PC-3 (cell line): ENCODE measurements around the gene RFK. TPM values are rescaled to one million over a fixed set of nuclear protein-coding genes. Genes with fewer than 3 reads are reported as not detected.

ENCODE experiments used
- ATAC-seq: fragments of 200-7000 bp; cut with Tn5 transposase; 2 replicates; pipeline ENCODE4 v1.9.1; 2020; ENCODE audit warnings: mild to moderate bottlenecking, moderate library complexity
- BruUV-seq: library from RNA; stranded (reverse); fragments of 400-500 nt; replicated peaks from 2 replicates; lab custom pipeline; 2021; lab: Mats Ljungman, UMichigan
- CTCF ChIA-PET: fragments of 300-600 bp; sonication (Branson Sonifier 250); formaldehyde crosslinking; loops from one replicate; lab custom pipeline; 2022; ENCODE audit warnings: antibody characterized with exemption; lab: Charles Lee
- POLR2A ChIA-PET: fragments of 300-600 bp; sonication (Branson Sonifier 250); formaldehyde crosslinking; loops from one replicate; lab custom pipeline; 2022; ENCODE audit warnings: antibody characterized with exemption; ENCODE audit not compliant: unreplicated experiment; lab: Charles Lee
- DNase-seq: peaks from one replicate; pipeline ENCODE4 v3.0.0-alpha.2; 2015
- H2AFZ ChIP-seq: fragments of 300-600 bp; sonication (generic); 2 replicates; pipeline ENCODE4 v1.6.0; 2016; ENCODE audit warnings: antibody characterized with exemption, low read length
- H3F3A ChIP-seq: fragments of 300-600 bp; sonication (generic); one replicate; pipeline ENCODE4 v1.6.0; 2017; ENCODE audit warnings: antibody characterized with exemption, low read length, control low read depth, mild to moderate bottlenecking; ENCODE audit not compliant: unreplicated experiment
- H3K27ac ChIP-seq: fragments of 300-600 bp; sonication (generic); 2 replicates; pipeline ENCODE4 v1.5.1; 2016; ENCODE audit warnings: mild to moderate bottlenecking, low read length
- H3K27me3 ChIP-seq: fragments of 300-600 bp; sonication (generic); 2 replicates; pipeline ENCODE4 v1.6.1; 2016; ENCODE audit warnings: low read length, mixed read lengths
- H3K36me3 ChIP-seq: fragments of 300-600 bp; sonication (generic); 2 replicates; pipeline ENCODE4 v1.6.1; 2016; ENCODE audit warnings: low read depth, mixed run types, low read length, mixed read lengths
- H3K4me1 ChIP-seq: fragments of 300-600 bp; sonication (generic); 2 replicates; pipeline ENCODE4 v1.5.1; 2016; ENCODE audit warnings: low read length; ENCODE audit not compliant: insufficient read depth
- H3K4me2 ChIP-seq: fragments of 300-600 bp; sonication (generic); 2 replicates; pipeline ENCODE4 v1.6.0; 2016; ENCODE audit warnings: low read length
- H3K4me3 ChIP-seq: fragments of 300-600 bp; sonication (generic); 2 replicates; pipeline ENCODE4 v1.5.1; 2016; ENCODE audit warnings: mild to moderate bottlenecking, low read length, mixed read lengths
- H3K79me2 ChIP-seq: fragments of 300-600 bp; sonication (generic); 2 replicates; pipeline ENCODE4 v1.6.1; 2017; ENCODE audit warnings: low read length, mixed read lengths
- H3K9ac ChIP-seq: fragments of 300-600 bp; sonication (generic); 2 replicates; pipeline ENCODE4 v1.6.0; 2016; ENCODE audit warnings: mild to moderate bottlenecking, low read length
- H3K9me2 ChIP-seq: fragments of 300-600 bp; sonication (generic); replicated peaks from 2 replicates; pipeline ENCODE4 v1.6.1; 2016; ENCODE audit warnings: mixed run types, low read length, mixed read lengths
- H3K9me3 ChIP-seq: fragments of 300-600 bp; sonication (generic); 2 replicates; pipeline ENCODE4 v1.6.1; 2016; ENCODE audit warnings: low read length, mixed read lengths
- H4K20me1 ChIP-seq: fragments of 300-600 bp; sonication (generic); 2 replicates; pipeline ENCODE4 v1.6.1; 2016; ENCODE audit warnings: low read length, mixed read lengths
- EZH2 ChIP-seq: fragments of 300-600 bp; sonication (generic); IDR thresholded peaks from one replicate; pipeline ENCODE4 v1.6.1; 2017; ENCODE audit warnings: antibody characterized with exemption, mild to moderate bottlenecking, low read length; ENCODE audit not compliant: unreplicated experiment
- EZH2phosphoT487 ChIP-seq: fragments of 300-600 bp; sonication (generic); IDR thresholded peaks from 2 replicates; pipeline ENCODE4 v1.6.1; 2018; ENCODE audit warnings: mild to moderate bottlenecking, antibody characterized with exemption, low read length, borderline replicate concordance
- intact Hi-C: fragments of 100-400 bp; cut with micrococcal nuclease; formaldehyde crosslinking; loops from 2 replicates; pipeline ENCODE4 v1.9.0; 2023
- total RNA-seq: library from RNA; depleted of rRNA; stranded (reverse); fragments of >200 nt; gene quantifications from 2 replicates; pipeline ENCODE4 v1.2.3, GENCODE V29; 2014
- TF ChIP-seq, protein P1 (sequence below): fragments of 300-600 bp; sonication (generic); conservative IDR thresholded peaks from 2 replicates; pipeline ENCODE4 v1.5.1; 2017; ENCODE audit warnings: antibody characterized with exemption, low read depth, mild to moderate bottlenecking, low read length

Gene RFK
- total RNA-seq, 1 experiment from 2014 or later = 8.1 TPM

DNA sequence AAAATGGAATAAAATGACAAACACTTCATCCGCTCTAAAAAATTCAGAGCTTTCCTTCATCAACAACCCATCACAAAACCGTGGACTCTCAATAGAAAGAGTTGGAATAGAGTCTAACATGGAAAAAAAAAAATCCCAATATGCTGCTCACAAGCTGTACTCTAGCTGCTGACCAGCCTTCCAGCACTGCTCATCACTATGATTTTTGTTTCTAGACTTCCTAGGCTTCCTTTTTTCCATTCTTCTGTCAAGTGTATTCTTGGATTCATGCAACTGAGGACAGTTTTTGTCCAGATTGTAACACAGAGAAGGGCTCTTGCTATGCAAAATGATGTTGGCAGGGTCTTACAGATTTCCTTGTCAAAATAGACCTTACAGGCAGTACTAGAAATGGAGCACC is 34.5 kb downstream of the RFK start:
- no peaks in the 10 kb centered on the region for H3K9me2 ChIP-seq
- H3K4me1 ChIP-seq = no peaks in the 10 kb centered on the region
- no peak overlapping the region for H3K4me3 ChIP-seq
- no peaks in the 10 kb centered on the region for H3F3A ChIP-seq
- DNase-seq (no peak), ATAC-seq (no peak)
- no peaks in the 10 kb centered on the region for H3K27me3 ChIP-seq
- no TSS peak for BruUV-seq
- H3K79me2 ChIP-seq = no peaks in the 10 kb centered on the region
- no peaks in the 10 kb centered on the region for H4K20me1 ChIP-seq
- ChIA-PET CTCF (no interaction called here), POLR2A (no interaction called here)
- no peak overlapping the region for H3K4me2 ChIP-seq
- no peak overlapping the region for H2AFZ ChIP-seq
- TF ChIP-seq EZH2phosphoT487 (no peak), EZH2 (no peak)
- TF ChIP-seq, protein P1, sequence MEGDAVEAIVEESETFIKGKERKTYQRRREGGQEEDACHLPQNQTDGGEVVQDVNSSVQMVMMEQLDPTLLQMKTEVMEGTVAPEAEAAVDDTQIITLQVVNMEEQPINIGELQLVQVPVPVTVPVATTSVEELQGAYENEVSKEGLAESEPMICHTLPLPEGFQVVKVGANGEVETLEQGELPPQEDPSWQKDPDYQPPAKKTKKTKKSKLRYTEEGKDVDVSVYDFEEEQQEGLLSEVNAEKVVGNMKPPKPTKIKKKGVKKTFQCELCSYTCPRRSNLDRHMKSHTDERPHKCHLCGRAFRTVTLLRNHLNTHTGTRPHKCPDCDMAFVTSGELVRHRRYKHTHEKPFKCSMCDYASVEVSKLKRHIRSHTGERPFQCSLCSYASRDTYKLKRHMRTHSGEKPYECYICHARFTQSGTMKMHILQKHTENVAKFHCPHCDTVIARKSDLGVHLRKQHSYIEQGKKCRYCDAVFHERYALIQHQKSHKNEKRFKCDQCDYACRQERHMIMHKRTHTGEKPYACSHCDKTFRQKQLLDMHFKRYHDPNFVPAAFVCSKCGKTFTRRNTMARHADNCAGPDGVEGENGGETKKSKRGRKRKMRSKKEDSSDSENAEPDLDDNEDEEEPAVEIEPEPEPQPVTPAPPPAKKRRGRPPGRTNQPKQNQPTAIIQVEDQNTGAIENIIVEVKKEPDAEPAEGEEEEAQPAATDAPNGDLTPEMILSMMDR = no peak
- no peaks in the 10 kb centered on the region for H3K36me3 ChIP-seq
- H3K9me3 ChIP-seq = no peaks in the 10 kb centered on the region
- H3K9ac ChIP-seq = no peak overlapping the region
- H3K27ac ChIP-seq = no peak overlapping the region
- intact Hi-C loops = no loop called here

DNA sequence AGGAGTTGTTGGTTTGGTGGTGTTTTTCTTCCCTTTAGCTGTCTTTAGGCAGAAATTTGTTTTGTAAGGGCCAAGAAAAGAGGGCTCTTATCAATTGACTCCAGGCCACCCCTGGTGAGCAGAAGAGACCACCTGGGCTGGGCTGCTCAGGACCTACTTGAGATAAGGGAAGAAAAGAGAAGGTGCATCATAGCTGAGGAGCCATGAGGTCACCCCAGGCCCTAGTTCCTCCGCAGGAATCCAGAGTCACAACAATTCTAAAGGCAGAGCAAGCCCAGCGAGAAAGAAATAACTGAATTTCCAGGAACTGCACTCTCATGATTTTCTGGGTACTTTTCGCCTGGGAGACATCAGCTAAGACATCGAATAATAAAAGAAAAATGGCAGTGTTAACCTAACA is 34.9 kb downstream of the RFK start:
- Histone ChIP-seq H3K27me3 (no peaks in the 10 kb centered on the region), H4K20me1 (no peaks in the 10 kb centered on the region), H3K9ac (no peak overlapping the region), H3F3A (no peaks in the 10 kb centered on the region), H3K4me1 (no peaks in the 10 kb centered on the region), H3K4me3 (no peak overlapping the region), H3K4me2 (no peak overlapping the region), H3K79me2 (no peaks in the 10 kb centered on the region), H2AFZ (no peak overlapping the region), H3K36me3 (no peaks in the 10 kb centered on the region), H3K9me3 (no peaks in the 10 kb centered on the region), H3K9me2 (no peaks in the 10 kb centered on the region), H3K27ac (no peak overlapping the region)
- TF ChIP-seq EZH2phosphoT487 = no peak
- TF ChIP-seq, protein P1 = no peak
- no peak for TF ChIP-seq EZH2
- POLR2A ChIA-PET = no interaction called here
- no peak for ATAC-seq
- BruUV-seq = no TSS peak
- CTCF ChIA-PET = no interaction called here
- DNase-seq = no peak
- intact Hi-C loops = no loop called here

DNA sequence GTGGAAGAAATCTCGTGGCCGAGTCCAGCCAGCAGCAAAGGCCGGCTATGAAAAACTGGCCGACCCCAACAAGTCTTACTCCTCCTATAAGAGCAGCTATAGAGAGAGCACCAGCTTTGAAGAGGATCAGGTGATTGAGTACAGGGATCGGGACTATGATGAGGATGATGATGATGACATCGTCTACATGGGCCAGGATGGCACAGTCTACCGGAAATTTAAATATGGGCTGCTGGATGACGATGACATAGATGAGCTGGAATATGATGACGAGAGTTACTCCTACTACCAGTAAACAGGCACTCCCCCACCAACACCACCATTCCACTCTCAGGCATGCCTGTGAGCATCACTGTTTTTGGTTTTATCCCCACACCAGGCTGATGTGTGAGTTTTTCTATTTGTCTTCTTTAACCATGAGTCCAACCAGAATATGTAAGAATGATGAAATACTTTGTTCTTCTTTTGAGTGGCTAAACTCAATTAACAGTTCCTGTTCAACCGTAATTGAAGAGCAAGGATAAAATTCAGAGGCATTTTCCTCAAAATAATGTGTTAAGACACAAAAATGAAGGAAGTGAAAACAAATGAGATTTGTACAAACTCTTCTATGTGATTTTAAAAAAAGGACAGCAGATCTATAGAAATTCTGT is 35.5 kb downstream of the RFK start:
- Histone ChIP-seq H3K36me3 (no peaks in the 10 kb centered on the region), H3K4me2 (no peak overlapping the region), H2AFZ (no peak overlapping the region), H3K4me1 (no peaks in the 10 kb centered on the region), H3K9ac (no peak overlapping the region), H3F3A (no peaks in the 10 kb centered on the region), H3K27ac (no peak overlapping the region), H3K9me3 (no peaks in the 10 kb centered on the region), H4K20me1 (no peaks in the 10 kb centered on the region), H3K9me2 (no peaks in the 10 kb centered on the region), H3K27me3 (no peaks in the 10 kb centered on the region), H3K4me3 (no peak overlapping the region), H3K79me2 (no peaks in the 10 kb centered on the region)
- BruUV-seq = no TSS peak
- CTCF ChIA-PET = no interaction called here
- POLR2A ChIA-PET = no interaction called here
- ATAC-seq (no peak), DNase-seq (no peak)
- TF ChIP-seq EZH2 (no peak), EZH2phosphoT487 (no peak)
- TF ChIP-seq, protein P1 = no peak
- intact Hi-C loops = no loop called here
